GM21515 (cell line): ENCODE measurements around the gene ALKBH4.
"Not testable (repeated sequence)": the region's sequence is repeated elsewhere in the genome, so short reads cannot be mapped to it uniquely, and the experiment has no call there.

Experiments used
- ATAC-seq: cut with Tn5 transposase; IDR thresholded peaks from one replicate; pipeline ENCODE4 v1.9.1; 2021; ENCODE audit not compliant: unreplicated experiment

The ALKBH4 gene

GRCh38 chr7:102478314-102479208, 13.9 kb upstream of the ALKBH4 start, which contains the start of gene POLR2J:
Gene POLR2J (minus strand): TSS chr7:102478922. CDS start chr7:102478860, 62 bp downstream.
- peak; percentile 73 for ATAC-seq

- ATAC-seq = not testable (repeated sequence)
These were observed 10.2 kb upstream of the ALKBH4 start for GRCh38 chr7:102474736-102475435.

GRCh38 chr7:102474116-102474515, 9.5 kb upstream of the ALKBH4 start:
- not testable (repeated sequence) for ATAC-seq

- ATAC-seq = no peak
These were observed 8.8 kb upstream of the ALKBH4 start for GRCh38 chr7:102473271-102473991.

- no peak for ATAC-seq
These were observed 7.7 kb upstream of the ALKBH4 start for GRCh38 chr7:102472126-102473041.

GRCh38 chr7:102471791-102472125, 7.1 kb upstream of the ALKBH4 start:
- no peak for ATAC-seq

- no peak for ATAC-seq
These were observed 5.5 kb upstream of the ALKBH4 start for GRCh38 chr7:102469972-102470825.

GRCh38 chr7:102469351-102469971, 4.8 kb upstream of the ALKBH4 start:
- no peak for ATAC-seq

GRCh38 chr7:102468478-102469350, 4.1 kb upstream of the ALKBH4 start:
- ATAC-seq = no peak

GRCh38 chr7:102467581-102468477, 3.2 kb upstream of the ALKBH4 start:
- no peak for ATAC-seq

GRCh38 chr7:102466097-102466496, 1.4 kb upstream of the ALKBH4 start:
- no peak for ATAC-seq

- peak; percentile 4 for ATAC-seq
These were observed 654 bp downstream of the ALKBH4 start for GRCh38 chr7:102463841-102464576.

- no peak for ATAC-seq
These were observed 4.2 kb downstream of the ALKBH4 start for GRCh38 chr7:102460467-102460866.

GRCh38 chr7:102459221-102459844, 5.3 kb downstream of the ALKBH4 start:
- ATAC-seq = no peak

GRCh38 chr7:102457352-102457924, 7.2 kb downstream of the ALKBH4 start:
- ATAC-seq = no peak

- no peak for ATAC-seq
These were observed 8.3 kb downstream of the ALKBH4 start for GRCh38 chr7:102456327-102456726.
